A673 (cell line): ENCODE measurements around the gene MED27. TPM values are rescaled to one million over a fixed set of nuclear protein-coding genes. Genes with fewer than 3 reads are reported as not detected.

Experiments used
- BruUV-seq: library from RNA; stranded (reverse); fragments of 400-500 nt; replicated peaks from 2 replicates; lab custom pipeline; 2021; lab: Mats Ljungman, UMichigan
- CTCF ChIA-PET: fragments of 300-600 bp; sonication (Branson Sonifier 250); formaldehyde crosslinking; loops from one replicate; lab custom pipeline; 2022; ENCODE audit warnings: antibody characterized with exemption; lab: Charles Lee
- POLR2A ChIA-PET: fragments of 300-600 bp; sonication (Branson Sonifier 250); formaldehyde crosslinking; loops from one replicate; lab custom pipeline; 2022; ENCODE audit warnings: antibody characterized with exemption; ENCODE audit not compliant: low non-redundant PET; lab: Charles Lee
- DNase-seq: peaks from one replicate; pipeline ENCODE4 v3.0.0-alpha.2; 2015; ENCODE audit warnings: low spot score
- H3K27ac ChIP-seq: fragments of 200-600 bp; sonication (generic); 2 replicates; pipeline ENCODE4 v1.5.1; 2016; ENCODE audit warnings: mixed run types, low read depth, mild to moderate bottlenecking, mixed read lengths, antibody characterized with exemption, low read length; ENCODE audit not compliant: poor library complexity, severe bottlenecking
- H3K27me3 ChIP-seq: fragments of 200-600 bp; sonication (generic); replicated peaks from 2 replicates; pipeline ENCODE4 v1.6.1; 2017; ENCODE audit warnings: mixed run types, low read depth, mild to moderate bottlenecking, mixed read lengths, antibody characterized with exemption, low read length; ENCODE audit not compliant: insufficient read depth, poor library complexity
- H3K36me3 ChIP-seq: fragments of 200-600 bp; sonication (generic); 2 replicates; pipeline ENCODE4 v1.6.1; 2016; ENCODE audit warnings: mixed run types, mild to moderate bottlenecking, mixed read lengths, antibody characterized with exemption, low read length; ENCODE audit not compliant: insufficient read depth, poor library complexity, severe bottlenecking
- H3K4me1 ChIP-seq: fragments of 200-600 bp; sonication (generic); 2 replicates; pipeline ENCODE4 v1.6.1; 2017; ENCODE audit warnings: mixed run types, mild to moderate bottlenecking, mixed read lengths, antibody characterized with exemption, low read length; ENCODE audit not compliant: insufficient read depth, poor library complexity, severe bottlenecking
- H3K4me3 ChIP-seq: fragments of 200-600 bp; sonication (generic); 2 replicates; pipeline ENCODE4 v1.5.1; 2016; ENCODE audit warnings: low read depth, mixed run types, mild to moderate bottlenecking, mixed read lengths, low read length; ENCODE audit not compliant: poor library complexity, severe bottlenecking
- H3K9me3 ChIP-seq: fragments of 200-600 bp; sonication (generic); 2 replicates; pipeline ENCODE4 v1.6.1; 2016; ENCODE audit warnings: mixed run types, low read depth, mild to moderate bottlenecking, mixed read lengths, antibody characterized with exemption, low read length; ENCODE audit not compliant: poor library complexity, severe bottlenecking
- CTCF ChIP-seq: fragments of 300-800, 200-600 bp; sonication (generic); conservative IDR thresholded peaks from 2 replicates; pipeline ENCODE4 v1.5.1; 2017; ENCODE audit warnings: low read depth, mild to moderate bottlenecking, antibody characterized with exemption, low read length, moderate library complexity, mixed read lengths
- EZH2 ChIP-seq: fragments of 200-600 bp; sonication (generic); IDR thresholded peaks from 2 replicates; pipeline ENCODE4 v1.6.1; 2017; ENCODE audit warnings: borderline replicate concordance, low read depth, mild to moderate bottlenecking, mixed read lengths, antibody characterized with exemption, low read length; ENCODE audit not compliant: poor library complexity, severe bottlenecking
- intact Hi-C: fragments of 100-400 bp; cut with micrococcal nuclease; formaldehyde crosslinking; loops from one replicate; pipeline ENCODE4 v1.10.0; 2022; ENCODE audit not compliant: unreplicated experiment
- total RNA-seq: library from RNA; stranded (reverse); gene quantifications from 2 replicates; pipeline ENCODE4 v1.2.3, GENCODE V29; 2021

The MED27 gene
- total RNA-seq, 1 experiment from 2014 or later, result 45.4 TPM

GRCh38 chr9:132063281-132063680 lies 16.4 kb downstream of the MED27 start:
- TF ChIP-seq CTCF (no peak), EZH2 (no peak)
- Histone ChIP-seq H3K27me3 (no peaks in the 10 kb centered on the region), H3K36me3 (no peaks in the 10 kb centered on the region), H3K27ac (no peak overlapping the region), H3K4me3 (no peak overlapping the region), H3K4me1 (no peaks in the 10 kb centered on the region), H3K9me3 (no peaks in the 10 kb centered on the region)
- intact Hi-C loops, result no loop called here
- no peak for DNase-seq
- ChIA-PET CTCF (no interaction called here), POLR2A (no interaction called here)
- BruUV-seq, result no TSS peak

GRCh38 chr9:132062806-132063205 lies 16.9 kb downstream of the MED27 start:
- TF ChIP-seq CTCF, result no peak
- no peak for TF ChIP-seq EZH2
- Histone ChIP-seq H3K36me3 (no peaks in the 10 kb centered on the region), H3K4me1 (no peaks in the 10 kb centered on the region), H3K4me3 (no peak overlapping the region), H3K9me3 (no peaks in the 10 kb centered on the region), H3K27ac (no peak overlapping the region), H3K27me3 (no peaks in the 10 kb centered on the region)
- no peak for DNase-seq
- intact Hi-C loops, result no loop called here
- no TSS peak for BruUV-seq
- ChIA-PET POLR2A (no interaction called here), CTCF (no interaction called here)

GRCh38 chr9:132061526-132061925 lies 18.1 kb downstream of the MED27 start:
- intact Hi-C loops, result no loop called here
- no peak for TF ChIP-seq EZH2
- no peak for TF ChIP-seq CTCF
- H3K27ac ChIP-seq, result no peak overlapping the region
- H3K27me3 ChIP-seq, result no peaks in the 10 kb centered on the region
- BruUV-seq, result no TSS peak
- H3K36me3 ChIP-seq, result no peaks in the 10 kb centered on the region
- no peaks in the 10 kb centered on the region for H3K9me3 ChIP-seq
- no peak overlapping the region for H3K4me3 ChIP-seq
- no peaks in the 10 kb centered on the region for H3K4me1 ChIP-seq
- POLR2A ChIA-PET, result no interaction called here
- DNase-seq, result no peak
- CTCF ChIA-PET, result no interaction called here
